DND-41 (cell line): ENCODE data around the gene ZNF324.

ENCODE experiments used
- EZH2 ChIP-seq: IDR thresholded peaks from 3 replicates; pipeline ENCODE4 v1.6.1; 2012; ENCODE audit warnings: borderline replicate concordance, low read depth, mild to moderate bottlenecking, moderate library complexity, low read length, inconsistent platforms; ENCODE audit not compliant: severe bottlenecking
- TF ChIP-seq, protein P1 (sequence below): IDR thresholded peaks from 2 replicates; pipeline ENCODE4 v1.5.1; 2012; ENCODE audit warnings: borderline replicate concordance, low read length, moderate library complexity, mild to moderate bottlenecking; ENCODE audit not compliant: poor library complexity, severe bottlenecking; ENCODE audit errors: extremely low read depth

DNA sequence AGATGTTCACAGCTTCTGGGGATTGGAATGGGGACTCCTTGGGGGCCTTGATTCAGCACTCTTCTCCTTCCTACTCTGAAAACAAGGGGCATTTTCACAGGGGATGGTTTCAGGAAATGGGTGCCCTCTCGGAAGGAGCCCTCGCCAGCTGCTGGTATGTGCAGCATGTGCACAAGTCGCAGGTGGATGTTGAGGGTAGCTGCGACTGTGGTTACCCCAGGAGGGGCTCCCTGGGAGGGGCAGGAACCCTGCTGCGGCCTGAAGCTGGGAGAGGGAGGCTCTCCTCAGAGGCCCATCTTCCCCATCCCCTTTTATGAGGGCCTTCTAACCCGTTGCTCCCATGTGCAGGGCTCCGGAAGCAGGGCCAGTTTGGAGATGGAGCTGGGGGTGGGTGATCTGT lies 15.5 kb downstream of the ZNF324 start:
- TF ChIP-seq, protein P1, sequence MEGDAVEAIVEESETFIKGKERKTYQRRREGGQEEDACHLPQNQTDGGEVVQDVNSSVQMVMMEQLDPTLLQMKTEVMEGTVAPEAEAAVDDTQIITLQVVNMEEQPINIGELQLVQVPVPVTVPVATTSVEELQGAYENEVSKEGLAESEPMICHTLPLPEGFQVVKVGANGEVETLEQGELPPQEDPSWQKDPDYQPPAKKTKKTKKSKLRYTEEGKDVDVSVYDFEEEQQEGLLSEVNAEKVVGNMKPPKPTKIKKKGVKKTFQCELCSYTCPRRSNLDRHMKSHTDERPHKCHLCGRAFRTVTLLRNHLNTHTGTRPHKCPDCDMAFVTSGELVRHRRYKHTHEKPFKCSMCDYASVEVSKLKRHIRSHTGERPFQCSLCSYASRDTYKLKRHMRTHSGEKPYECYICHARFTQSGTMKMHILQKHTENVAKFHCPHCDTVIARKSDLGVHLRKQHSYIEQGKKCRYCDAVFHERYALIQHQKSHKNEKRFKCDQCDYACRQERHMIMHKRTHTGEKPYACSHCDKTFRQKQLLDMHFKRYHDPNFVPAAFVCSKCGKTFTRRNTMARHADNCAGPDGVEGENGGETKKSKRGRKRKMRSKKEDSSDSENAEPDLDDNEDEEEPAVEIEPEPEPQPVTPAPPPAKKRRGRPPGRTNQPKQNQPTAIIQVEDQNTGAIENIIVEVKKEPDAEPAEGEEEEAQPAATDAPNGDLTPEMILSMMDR = no peak
- no peak for TF ChIP-seq EZH2
